Measurements from ENCODE around the gene MACROD2.

MACROD2 gene

GRCh38 chr20:16072220-16072619 is 2076.9 kb downstream of the MACROD2 start:
- DNase-seq = no peak

GRCh38 chr20:16078172-16078898 is 2083.0 kb downstream of the MACROD2 start:
- DNase-seq = no peak

- DNase-seq = no peak
These were observed 2086.1 kb downstream of the MACROD2 start for GRCh38 chr20:16081421-16081820.

- DNase-seq = no peak
These were observed 2086.8 kb downstream of the MACROD2 start for GRCh38 chr20:16082051-16082550.

- DNase-seq = no peak
These were observed 2088.4 kb downstream of the MACROD2 start for GRCh38 chr20:16083639-16084280.

- DNase-seq = peak; percentile 43
These were observed 2099.9 kb downstream of the MACROD2 start for GRCh38 chr20:16095226-16095625.

- DNase-seq = no peak
These were observed 2101.5 kb downstream of the MACROD2 start for GRCh38 chr20:16096756-16097326.

- DNase-seq = no peak
These were observed 2102.5 kb downstream of the MACROD2 start for GRCh38 chr20:16097788-16098187.

- DNase-seq = no peak
These were observed 2103.7 kb downstream of the MACROD2 start for GRCh38 chr20:16098890-16099639.

- no peak for DNase-seq
These were observed 2104.8 kb downstream of the MACROD2 start for GRCh38 chr20:16100111-16100510.

GRCh38 chr20:16100767-16101166 is 2105.5 kb downstream of the MACROD2 start:
- no peak for DNase-seq
